GM10248 (cell line): ENCODE results near the gene IFT81.

Experiments used
- CTCF ChIA-PET: fragments of 300-600 bp; sonication (Branson Sonifier 250); formaldehyde crosslinking; extraction: SDS; loops from one replicate; lab custom pipeline; 2021; ENCODE audit warnings: antibody characterized with exemption; lab: Yijun Ruan, JAX
- POLR2A ChIA-PET: fragments of 350-650 bp; sonication (Branson Sonifier 250); formaldehyde crosslinking; extraction: SDS; loops from one replicate; lab custom pipeline; 2020; ENCODE audit warnings: antibody characterized with exemption; lab: Yijun Ruan, JAX
- DNase-seq: peaks from one replicate; pipeline ENCODE4 v3.0.0; 2012; ENCODE audit errors: extremely low spot score
- CTCF ChIP-seq: IDR thresholded peaks from 2 replicates; pipeline ENCODE4 v1.5.1; 2012; ENCODE audit warnings: mild to moderate bottlenecking, low read depth; ENCODE audit errors: extremely low read depth, missing control alignments, control extremely low read depth

Gene IFT81

GRCh38 chr12:110176745-110177144 lies 52.6 kb downstream of the IFT81 start:
- TF ChIP-seq CTCF = no peak
- CTCF ChIA-PET = interaction anchor here (1.1 kb wide), 1 partner anchor 102 kb away, joined by 3 read pairs; no protein-coding TSS in a partner anchor
- POLR2A ChIA-PET = no interaction called here
- DNase-seq = no peak

GRCh38 chr12:110179291-110179690 lies 55.1 kb downstream of the IFT81 start:
- POLR2A ChIA-PET = interaction anchor here (0.5 kb wide), 1 partner anchor 256 kb away, joined by 3 read pairs; no protein-coding TSS in a partner anchor

GRCh38 chr12:110180591-110181005 lies 56.4 kb downstream of the IFT81 start:
- no peak for TF ChIP-seq CTCF
- DNase-seq = no peak
- POLR2A ChIA-PET = no interaction called here
- CTCF ChIA-PET = no interaction called here

More at GRCh38 chr12:110179291-110179690, 55.1 kb downstream of the IFT81 start:
- no peak for DNase-seq
- no peak for TF ChIP-seq CTCF
- CTCF ChIA-PET = interaction anchor here (0.8 to 2.5 kb wide), 5 partner anchors 9 to 264 kb away, joined by 3 to 7 read pairs (median 3); no protein-coding TSS in a partner anchor

GRCh38 chr12:110182281-110182680 lies 58.1 kb downstream of the IFT81 start:
- no peak for TF ChIP-seq CTCF
- ChIA-PET POLR2A (no interaction called here), CTCF (interaction anchor here (1.2 kb wide), 1 partner anchor 19 kb away, joined by 3 read pairs; no protein-coding TSS in a partner anchor)
- no peak for DNase-seq

GRCh38 chr12:110183386-110183785 lies 59.2 kb downstream of the IFT81 start:
- ChIA-PET POLR2A (no interaction called here), CTCF (interaction anchor here (1.0 to 1.1 kb wide), 2 partner anchors 10 to 59 kb away, joined by 3 read pairs; partner anchors contain the start of gene IFT81)
- no peak for DNase-seq
- TF ChIP-seq CTCF = no peak

GRCh38 chr12:110185626-110186025 lies 61.5 kb downstream of the IFT81 start:
- TF ChIP-seq CTCF = no peak
- ChIA-PET CTCF (interaction anchor here (0.9 to 1.4 kb wide), 3 partner anchors 18 to 26 kb away, joined by 3 to 4 read pairs (median 3); no protein-coding TSS in a partner anchor), POLR2A (no interaction called here)
- DNase-seq = no peak
